ENCODE results near the gene NUCB1.
"Not testable (repeated sequence)": the region's sequence is repeated elsewhere in the genome, so short reads cannot be mapped to it uniquely, and the experiment has no call there.

NUCB1 gene

DNA sequence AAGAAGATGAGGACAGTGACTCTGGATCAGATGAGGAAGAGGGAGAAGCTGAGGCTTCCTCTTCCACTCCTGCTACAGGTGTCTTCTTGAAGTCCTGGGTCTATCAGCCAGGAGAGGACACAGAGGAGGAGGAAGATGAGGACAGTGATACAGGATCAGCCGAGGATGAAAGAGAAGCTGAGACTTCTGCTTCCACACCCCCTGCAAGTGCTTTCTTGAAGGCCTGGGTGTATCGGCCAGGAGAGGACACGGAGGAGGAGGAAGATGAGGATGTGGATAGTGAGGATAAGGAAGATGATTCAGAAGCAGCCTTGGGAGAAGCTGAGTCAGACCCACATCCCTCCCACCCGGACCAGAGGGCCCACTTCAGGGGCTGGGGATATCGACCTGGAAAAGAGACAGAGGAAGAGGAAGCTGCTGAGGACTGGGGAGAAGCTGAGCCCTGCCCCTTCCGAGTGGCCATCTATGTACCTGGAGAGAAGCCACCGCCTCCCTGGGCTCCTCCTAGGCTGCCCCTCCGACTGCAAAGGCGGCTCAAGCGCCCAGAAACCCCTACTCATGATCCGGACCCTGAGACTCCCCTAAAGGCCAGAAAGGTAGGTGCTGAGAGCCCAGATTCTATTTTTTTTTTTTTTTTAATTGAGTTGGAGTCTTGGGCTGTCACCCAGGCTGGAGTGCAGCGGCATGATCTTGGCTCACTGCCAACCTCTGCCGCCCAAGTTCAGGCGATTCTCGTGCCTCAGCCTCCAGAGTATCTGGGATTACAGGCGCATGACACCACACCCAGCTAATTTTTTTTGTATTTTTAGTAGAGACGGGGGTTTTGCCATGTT is 25.6 kb upstream of the NUCB1 start:
- peak; percentile 62 for DNase-seq (ENCODE audit: low read depth)

DNA sequence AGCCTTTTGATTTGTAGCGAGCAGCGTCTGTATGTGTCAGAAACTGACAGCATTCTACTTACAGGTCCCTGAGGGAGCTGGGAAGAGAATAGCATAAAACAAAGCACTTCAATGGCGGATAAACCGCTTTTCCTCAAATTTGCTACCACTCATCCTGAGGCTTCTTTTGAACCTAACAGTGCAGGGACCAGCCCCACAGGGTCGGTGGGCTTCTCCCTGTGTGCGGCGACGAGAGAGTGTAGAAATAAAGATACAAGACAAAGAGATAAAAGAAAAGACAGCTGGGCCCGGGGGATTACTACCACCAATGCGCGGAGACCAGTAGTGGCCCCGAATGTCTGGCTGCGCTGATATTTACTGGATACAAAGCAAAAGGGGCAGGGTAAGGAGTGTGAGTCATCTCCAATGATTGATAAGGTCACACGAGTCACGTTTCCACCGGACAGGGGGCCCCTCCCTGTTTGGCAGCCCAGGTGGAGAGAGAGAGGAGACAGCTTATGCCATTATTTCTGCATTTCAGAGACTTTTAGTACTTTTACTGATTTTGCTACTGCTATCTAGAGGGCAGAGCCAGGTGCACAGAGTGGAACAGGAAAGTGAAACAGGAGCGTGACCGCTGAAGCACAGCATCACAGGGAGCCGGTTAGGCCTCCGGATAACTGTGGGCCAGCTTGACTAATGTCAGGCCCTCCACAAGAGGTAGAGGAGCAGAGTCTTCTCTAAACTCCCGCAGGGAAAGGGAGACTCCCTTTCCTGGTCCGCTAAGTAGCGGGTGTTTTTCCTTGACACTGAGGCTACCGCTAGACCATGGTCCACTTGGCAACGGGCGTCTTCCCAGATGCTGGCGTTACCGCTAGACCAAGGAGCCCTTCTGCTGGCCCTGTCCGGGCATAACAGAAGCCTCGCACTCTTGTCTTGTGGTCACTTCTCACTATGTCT is 23.8 kb upstream of the NUCB1 start:
- not testable (repeated sequence) for DNase-seq (ENCODE audit: low read depth)

DNA sequence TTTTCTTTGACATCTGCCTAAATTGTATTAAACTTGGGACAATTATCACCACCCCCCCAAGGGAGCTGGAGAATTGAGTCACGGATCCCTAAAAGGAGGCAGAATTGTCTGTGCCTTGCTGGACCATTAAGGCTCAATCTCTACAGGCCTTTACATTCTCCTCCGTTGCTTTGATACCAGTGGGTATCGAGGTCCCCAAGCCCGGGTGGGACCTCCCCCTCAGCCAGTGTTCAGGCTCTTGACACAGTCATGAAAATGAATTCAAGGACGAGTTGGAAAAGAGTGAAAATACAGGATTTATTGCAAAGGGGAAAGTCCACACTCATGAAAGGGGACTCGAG is 22.3 kb upstream of the NUCB1 start:
- DNase-seq (ENCODE audit: low read depth): no peak

DNA sequence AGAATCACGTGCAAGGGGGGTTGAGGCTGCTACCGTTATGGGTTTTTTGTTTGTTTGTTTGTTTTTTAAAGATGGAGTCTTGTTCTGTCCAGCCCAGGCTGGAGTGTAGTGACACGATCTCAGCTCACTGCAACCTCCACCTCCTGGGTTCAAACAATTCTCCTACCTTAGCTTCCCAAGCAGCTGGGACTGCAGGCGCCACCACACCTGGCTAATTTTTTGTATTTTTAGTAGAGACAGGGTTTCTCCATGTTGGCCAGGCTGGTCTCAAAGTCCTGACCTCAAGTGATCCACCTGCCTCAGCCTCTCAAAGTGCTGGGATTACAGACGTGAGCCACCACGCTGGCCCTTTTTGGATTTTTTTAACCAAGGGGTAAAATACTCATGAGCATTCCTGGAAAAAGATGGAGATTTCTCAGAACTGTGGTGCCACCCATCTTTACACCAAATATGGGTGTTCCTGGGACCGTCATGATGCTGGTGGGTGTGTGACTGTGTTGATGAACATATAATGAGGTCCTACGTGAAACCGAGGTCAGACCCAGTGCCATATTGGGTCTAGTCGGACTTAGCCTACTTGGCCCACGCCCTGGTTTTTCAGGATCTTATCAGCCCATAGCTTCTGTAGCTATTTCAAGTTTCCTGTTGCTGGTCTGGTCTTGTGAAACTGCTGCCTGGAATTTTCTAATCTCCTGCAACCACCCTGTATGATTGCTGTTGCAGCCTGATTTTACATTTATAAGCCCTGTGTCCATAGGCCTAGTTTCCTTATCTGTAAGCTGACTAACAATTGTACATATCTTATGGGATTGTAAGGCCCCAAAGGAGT is 21.7 kb upstream of the NUCB1 start:
- DNase-seq (ENCODE audit: low read depth): peak; percentile 64

DNA sequence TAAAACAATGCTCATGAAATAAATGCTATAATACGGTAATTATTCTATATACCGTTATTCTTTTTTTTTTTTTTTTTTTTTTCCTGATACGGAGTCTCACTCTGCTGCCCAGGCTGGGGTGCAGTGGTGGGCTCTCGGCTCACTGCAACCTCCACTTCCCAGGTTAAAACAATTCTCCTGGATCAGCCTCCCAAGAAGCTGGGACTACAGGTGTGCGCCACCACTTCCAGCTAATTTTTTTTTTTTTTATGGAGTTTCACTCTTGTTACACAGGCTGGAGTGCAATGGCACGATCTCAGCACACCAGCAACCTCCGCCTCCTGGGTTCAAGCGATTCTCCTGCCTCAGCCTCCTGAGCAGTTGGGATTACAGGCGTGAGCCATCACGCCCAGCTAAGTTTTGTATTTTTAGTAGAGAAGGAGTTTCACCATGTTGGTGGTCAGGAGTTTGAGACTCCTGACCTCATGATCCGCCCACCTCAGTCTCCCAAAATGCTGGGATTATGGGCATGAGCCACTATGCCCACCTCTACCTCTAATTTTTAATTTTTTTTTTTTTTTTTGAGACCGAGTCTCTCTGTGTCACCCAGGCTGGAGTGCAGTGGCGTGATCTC is 21.0 kb upstream of the NUCB1 start:
- DNase-seq (ENCODE audit: low read depth): no peak

DNA sequence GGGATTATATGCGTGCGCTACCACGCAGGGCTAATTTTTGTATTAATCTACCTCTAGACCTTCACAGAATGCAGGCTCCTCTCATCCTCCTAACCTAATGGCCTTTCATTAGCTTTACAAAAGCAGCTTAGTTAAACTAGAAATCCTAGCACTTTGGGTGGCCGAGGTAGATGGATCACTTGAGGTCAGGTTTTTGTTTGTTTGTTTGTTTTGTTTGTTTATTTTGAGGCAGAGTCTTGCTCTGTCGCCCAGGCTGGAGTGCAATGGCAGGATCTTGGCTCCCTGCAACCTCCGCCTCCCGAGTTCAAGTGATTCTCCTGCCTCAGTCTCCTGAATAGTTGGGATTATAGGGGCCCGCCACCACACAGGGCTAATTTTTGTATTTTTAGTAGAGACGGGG is 20.4 kb upstream of the NUCB1 start:
- DNase-seq (ENCODE audit: low read depth): not testable (repeated sequence)

DNA sequence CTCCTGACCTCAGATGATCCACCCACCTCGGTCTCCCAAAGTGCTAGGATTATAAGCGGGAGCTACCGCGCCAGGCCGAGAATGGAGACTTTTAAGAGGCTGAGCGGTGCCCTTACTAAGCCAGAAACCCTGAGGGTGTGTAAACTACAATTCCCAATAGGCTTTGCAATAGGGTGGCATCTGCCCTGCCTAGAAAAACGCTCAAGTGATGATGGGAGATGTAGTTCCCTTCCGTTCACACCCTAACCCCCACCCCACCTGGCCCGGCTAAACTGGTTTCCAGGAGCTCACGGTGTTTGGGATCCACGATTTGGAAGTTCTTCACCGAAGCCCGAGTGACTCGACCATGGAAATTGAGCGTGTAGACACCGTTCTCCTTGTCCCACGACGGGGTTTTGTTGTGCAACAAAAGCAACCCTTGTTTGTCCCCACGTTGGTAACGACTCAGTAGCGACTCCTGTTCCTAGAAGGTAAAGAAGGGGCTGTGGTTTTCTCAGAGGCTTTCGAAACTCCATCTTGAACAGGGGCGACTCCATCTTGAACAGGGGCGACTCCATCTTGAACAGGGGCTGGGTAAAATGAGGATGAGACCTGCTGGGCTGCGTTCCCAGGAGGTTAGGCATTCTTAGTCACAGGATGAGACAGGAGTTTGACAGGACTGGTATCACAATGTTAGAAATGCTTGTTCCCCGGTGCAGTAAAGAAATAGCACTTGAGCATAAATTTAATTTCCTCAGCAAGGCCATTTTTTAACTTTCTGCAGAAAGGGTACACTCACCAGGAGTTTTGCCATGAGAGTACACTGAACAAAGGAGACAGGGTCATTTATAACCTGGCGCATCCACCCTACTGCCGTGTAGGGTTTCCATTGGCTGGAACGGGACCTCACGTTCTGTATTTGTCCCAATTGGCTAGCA is 18.1 kb upstream of the NUCB1 start:
- no peak for DNase-seq (ENCODE audit: low read depth)

DNA sequence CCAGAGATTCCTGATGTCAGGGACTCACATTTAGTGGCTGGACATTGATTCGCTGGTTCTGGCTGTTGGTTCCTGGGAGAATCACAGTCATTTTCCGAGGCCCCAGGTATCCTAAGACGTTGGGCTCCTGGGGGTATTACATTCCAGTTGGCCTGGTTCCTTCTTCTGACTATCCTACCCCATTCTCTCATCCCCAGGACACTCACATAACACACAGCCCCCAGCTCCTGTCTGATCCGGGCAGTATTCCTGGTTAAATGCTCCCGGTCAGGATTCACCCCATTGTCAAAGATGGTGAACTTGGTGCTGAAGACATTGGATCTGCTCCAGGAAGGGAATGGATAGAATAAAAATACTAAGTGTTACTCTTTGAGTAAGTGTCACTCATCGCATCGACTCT is 16.4 kb upstream of the NUCB1 start:
- no peak for DNase-seq (ENCODE audit: low read depth)

DNA sequence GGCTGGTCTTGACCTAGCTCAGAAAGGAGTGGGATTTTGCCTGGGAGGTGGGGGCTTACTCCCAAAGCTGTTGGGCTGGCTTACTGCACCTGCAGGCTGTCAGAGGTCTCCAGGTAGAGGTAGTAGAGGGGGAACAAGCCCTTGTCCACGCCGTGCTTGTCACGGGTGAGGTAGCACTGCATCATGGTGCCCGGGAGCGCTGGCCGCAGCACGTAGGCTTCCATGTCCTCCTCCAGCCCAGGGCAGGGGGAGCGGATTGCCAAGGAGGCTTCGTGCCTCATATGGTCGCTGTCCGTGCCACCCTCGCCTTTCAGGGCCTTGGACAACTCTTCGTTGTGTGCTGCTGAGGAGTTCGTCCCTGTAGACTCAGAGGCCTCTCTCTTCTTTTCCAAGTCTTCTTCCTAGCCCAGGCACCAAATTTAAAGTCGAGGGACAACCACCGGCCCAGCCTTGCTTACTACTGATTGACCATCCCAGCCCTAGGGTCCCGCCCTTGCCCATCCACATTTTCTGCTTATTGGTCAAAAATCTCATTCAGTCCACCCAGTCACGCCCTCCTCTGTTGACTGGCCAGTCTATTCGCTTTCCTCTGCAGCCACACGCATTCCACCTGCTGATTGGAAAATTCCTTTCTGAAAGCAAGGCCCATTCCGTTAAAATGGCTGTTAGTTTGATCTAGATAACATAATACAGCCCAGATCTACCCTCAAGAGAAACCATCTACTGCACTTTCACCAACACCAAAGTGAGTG is 12.1 kb upstream of the NUCB1 start:
- DNase-seq (ENCODE audit: low read depth): no peak

DNA sequence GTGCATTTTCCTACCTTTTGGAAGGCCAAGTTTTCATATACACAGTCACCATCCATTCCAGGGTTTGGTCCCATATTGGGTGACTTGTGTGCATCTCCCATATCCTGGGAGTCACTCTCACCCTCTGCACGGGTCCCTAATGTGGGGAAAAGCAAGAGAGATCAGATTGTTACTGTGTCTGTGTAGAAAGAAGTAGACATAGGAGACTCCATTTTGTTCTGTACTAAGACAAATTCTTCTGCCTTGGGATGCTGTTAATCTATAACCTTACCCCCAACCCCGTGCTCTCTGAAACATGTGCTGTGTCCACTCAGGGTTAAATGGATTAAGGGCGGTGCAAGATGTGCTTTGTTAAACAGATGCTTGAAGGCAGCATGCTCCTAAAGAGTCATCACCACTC is 10.6 kb upstream of the NUCB1 start:
- not testable (repeated sequence) for DNase-seq (ENCODE audit: low read depth)

DNA sequence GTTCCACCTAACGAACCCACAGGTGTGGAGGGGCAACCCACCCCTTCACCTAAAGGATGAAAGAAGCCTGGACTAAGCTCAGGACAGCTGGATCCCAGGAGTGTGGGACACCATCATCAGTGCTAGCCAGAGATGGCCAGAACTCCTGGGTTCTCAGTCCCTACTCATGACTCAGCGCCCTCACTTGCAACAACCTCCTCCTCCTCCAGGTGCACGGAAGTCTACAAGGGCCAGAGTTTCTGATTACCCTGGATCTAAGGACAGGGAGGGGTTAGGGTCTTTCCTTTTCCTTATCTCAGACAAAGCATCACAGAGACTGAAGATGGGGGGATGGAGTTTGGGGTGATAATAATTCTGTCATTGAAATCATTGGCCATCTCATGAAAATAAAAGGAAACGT is 9.6 kb upstream of the NUCB1 start:
- DNase-seq (ENCODE audit: low read depth): no peak

DNA sequence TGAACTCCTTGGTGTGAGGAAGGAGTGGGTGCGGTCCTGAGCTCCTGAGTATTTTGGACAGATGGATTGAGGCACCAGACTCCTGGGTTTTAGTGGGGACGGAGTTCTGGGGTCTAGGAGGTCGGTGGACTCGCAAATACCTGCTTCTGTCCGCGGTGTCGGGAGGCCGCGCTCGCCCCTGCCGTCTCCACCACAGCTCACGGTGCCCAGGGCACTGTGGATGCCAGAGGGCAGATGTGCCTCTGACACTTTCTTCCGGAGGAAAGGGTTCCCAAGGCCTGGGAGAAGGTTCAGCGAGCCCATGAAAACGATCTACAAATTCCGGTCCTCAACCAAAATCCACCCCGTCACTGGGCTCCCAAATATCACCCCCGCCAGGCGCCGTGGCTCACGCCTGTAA is 4.9 kb upstream of the NUCB1 start:
- no peak for DNase-seq (ENCODE audit: low read depth)

DNA sequence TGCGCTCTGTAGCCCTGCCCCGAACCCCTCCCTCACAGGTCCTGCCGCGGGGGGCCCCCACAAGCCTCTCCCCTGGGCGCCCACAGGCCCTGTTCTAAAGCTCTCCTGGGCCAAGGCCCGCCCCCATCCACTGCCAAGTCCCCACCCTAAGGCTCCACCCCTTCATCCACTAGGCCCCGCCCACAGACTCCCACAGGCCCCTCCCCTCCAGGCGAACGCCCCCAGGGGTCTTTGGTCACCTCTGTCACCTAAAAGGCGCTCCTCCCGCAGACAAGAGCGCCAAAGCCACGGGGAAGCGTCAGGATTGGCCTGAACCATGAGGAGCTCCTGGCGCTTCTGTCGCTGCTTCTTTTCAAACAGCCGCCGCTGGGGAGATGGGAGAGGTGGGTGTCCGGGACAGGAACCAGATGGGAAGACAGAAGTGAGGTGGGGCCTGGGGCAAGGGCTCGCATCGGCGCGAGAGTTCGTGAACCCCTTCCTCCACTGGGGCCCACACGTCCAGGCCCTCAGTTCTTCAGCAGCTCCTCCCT is 3.9 kb upstream of the NUCB1 start:
- peak; percentile 22 for DNase-seq (ENCODE audit: low read depth)

DNA sequence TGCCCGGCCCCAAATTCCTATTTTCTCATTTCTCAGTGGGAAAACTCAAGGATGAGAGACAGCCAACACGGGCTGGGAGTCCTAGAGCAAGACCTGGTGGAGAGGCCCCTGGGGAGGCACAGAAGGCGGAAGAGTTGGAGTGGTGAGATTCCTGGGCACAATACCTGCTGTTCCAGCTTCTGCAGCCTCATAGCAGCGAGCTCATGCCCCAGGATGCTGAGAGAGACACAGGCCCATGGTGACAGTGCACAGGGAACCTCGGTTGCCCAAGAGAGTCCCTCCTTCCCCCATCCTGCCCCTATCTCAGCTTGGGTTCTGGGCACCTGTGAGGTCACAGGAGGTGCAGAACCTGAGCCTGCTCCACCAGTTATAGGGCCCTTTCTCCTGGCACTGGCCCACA is 2.9 kb upstream of the NUCB1 start:
- DNase-seq (ENCODE audit: low read depth): no peak

DNA sequence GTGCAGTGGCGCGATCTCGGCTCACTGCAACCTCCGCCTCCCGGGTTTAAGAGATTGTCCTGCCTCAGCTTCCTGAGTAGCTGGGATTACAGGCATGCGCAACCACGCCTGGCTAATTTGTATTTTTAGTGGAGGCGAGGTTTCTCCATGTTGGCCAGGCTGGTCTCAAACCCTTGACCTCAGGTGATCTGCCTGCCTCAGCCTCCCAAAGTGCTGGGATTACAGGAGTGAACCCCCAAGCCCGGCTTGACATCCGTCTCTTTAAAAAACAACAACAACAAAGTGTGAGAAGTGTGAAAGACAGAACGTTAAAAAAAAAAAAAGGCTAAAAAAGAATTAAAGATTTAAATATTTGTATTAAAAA is 744 bp upstream of the NUCB1 start:
- DNase-seq (ENCODE audit: low read depth): not testable (repeated sequence)

DNA sequence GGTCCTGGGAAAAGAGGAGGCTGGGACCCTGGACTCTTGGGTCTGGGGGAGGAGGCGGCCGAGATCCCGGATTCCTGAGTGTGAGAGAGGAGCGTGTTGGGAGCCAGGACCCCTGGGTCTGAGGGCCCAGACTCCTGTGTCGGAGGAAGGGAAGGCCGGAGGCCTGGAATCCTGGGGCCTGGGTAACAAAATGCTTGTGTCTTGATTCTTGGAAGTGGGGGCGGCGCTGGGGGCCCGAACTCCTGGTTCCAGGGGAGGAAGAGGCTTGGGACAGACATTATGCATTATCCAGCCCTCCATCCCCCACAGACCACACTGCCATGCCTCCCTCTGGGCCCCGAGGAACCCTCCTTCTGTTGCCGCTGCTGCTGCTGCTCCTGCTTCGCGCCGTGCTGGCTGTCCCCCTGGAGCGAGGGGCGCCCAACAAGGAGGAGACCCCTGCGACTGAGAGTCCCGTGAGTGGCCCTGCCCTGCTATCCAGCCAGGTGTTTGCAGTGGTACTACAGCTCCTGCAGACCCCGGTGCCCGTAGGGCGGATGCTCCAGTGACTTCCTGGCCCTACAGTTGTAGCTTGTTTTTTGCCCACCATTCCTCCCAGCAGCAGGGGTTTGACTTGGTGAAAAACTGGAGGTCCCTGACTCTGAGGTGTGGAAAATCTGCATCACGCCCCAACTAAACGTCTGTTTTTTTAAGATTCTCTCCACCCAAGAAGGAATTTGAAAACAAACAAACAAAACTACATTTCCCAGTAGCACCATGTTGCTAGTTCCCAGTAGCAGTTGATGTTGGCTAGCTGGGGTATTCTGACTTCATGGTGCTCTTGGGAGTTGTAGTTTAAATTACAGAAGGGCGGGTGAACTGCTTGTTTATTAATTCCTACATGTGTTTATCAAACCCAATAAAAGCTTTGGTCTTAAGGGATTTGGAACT is 630 bp downstream of the NUCB1 start:
- peak; percentile 48 for DNase-seq (ENCODE audit: low read depth)

DNA sequence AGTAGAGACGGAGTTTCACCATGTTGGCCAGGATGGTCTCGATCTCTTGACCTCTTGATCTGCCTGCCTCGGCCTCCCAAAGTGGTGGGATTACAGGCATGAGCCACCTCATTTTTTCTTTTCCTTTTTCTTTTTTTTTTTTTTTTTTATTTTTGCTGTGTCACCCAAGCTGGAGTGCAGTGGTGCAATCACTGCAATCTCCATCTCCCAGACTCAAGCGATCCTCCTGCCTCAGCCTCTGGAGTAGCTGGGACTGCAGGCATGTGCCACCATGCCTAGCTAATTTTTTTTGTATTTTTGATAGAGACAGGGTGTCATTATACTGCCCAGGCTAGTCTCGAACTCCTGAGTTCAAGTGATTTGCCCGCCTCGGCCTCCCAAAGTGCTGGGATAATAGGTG is 2.2 kb downstream of the NUCB1 start:
- not testable (repeated sequence) for DNase-seq (ENCODE audit: low read depth)

DNA sequence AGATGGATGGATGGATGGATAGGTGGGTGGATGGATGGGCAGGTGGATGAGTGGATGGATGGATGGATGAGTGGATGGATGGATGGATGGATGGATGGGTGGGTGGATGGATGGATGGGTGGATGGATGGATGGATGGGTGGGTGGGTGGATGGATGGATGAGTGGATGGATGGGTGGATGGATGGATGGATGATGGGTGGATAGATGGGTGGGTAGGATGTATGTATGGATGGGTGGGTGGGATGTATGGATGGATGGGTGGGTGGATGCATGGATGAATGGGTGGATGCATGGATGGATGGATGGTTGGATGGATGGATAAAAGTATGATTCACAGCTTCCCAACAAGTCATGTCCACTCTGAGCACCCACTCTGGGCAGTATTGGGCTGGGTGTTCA is 3.7 kb downstream of the NUCB1 start:
- DNase-seq (ENCODE audit: low read depth): not testable (repeated sequence)

DNA sequence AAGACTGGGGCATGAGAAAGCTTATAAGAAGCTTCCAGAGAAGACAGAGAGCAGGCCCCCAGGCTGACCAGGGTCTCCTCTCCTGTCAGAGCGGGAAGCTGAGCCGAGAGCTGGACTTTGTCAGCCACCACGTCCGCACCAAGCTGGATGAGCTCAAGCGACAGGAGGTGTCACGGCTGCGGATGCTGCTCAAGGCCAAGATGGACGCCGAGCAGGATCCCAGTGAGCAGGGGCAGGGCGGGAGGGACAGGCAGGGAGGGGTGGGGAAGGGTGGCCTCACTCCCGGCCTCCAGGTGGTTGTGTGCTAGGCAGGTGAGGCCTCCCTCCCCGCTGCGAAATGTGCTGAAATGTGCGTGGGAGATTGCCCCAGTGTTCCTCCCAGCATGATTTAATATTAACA is 5.6 kb downstream of the NUCB1 start:
- DNase-seq (ENCODE audit: low read depth): no peak

Measured in iris pigment epithelial cell (primary cell).